ENCODE data around the gene SLC37A1. TPM values are rescaled to one million over a fixed set of nuclear protein-coding genes. Genes with fewer than 3 reads are reported as not detected.
A peak's percentile ranks its signal among the peaks of the same experiment; 100 is the strongest.

SLC37A1 gene
- total and polyA plus RNA-seq, 2 of the 13 experiments (the other 11 are each of a cell fraction or from before 2014, with no cell fraction given): 0.22 to 0.40 TPM

DNA sequence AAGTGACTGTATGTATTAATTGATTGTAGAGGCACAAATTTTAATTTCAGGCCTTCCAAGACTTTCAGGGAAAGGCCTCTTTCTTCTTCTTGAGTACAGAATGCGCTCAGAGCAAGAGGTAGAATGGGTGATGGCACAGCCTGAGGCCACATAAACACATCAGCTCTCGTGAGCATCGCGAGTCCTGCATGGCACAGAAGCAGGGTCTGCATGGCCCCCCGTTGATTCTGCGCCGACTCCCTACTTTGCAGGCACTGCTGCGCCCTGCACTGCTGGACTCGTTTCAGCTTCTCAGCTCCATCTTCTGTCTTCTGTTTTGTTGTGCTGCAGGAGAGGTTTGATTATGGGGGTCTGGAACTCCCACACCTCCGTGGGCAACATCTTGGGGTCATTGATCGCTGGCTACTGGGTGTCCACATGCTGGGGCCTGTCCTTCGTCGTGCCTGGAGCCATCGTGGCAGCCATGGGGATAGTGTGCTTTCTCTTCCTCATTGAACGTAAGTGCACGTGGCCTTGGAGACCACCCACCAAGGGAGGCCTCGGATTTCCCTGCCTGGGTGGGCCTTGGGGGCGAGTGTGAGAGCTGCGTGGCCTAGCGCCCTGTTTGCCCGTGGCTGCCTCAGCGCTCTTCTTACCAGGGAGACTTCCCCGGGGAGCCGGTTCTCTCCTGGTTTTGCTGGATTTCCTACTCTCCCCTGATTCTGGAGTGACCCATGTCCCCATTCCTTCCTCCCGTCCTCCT lies 29.6 kb downstream of the SLC37A1 start (continued):
- TF ChIP-seq, protein P1, sequence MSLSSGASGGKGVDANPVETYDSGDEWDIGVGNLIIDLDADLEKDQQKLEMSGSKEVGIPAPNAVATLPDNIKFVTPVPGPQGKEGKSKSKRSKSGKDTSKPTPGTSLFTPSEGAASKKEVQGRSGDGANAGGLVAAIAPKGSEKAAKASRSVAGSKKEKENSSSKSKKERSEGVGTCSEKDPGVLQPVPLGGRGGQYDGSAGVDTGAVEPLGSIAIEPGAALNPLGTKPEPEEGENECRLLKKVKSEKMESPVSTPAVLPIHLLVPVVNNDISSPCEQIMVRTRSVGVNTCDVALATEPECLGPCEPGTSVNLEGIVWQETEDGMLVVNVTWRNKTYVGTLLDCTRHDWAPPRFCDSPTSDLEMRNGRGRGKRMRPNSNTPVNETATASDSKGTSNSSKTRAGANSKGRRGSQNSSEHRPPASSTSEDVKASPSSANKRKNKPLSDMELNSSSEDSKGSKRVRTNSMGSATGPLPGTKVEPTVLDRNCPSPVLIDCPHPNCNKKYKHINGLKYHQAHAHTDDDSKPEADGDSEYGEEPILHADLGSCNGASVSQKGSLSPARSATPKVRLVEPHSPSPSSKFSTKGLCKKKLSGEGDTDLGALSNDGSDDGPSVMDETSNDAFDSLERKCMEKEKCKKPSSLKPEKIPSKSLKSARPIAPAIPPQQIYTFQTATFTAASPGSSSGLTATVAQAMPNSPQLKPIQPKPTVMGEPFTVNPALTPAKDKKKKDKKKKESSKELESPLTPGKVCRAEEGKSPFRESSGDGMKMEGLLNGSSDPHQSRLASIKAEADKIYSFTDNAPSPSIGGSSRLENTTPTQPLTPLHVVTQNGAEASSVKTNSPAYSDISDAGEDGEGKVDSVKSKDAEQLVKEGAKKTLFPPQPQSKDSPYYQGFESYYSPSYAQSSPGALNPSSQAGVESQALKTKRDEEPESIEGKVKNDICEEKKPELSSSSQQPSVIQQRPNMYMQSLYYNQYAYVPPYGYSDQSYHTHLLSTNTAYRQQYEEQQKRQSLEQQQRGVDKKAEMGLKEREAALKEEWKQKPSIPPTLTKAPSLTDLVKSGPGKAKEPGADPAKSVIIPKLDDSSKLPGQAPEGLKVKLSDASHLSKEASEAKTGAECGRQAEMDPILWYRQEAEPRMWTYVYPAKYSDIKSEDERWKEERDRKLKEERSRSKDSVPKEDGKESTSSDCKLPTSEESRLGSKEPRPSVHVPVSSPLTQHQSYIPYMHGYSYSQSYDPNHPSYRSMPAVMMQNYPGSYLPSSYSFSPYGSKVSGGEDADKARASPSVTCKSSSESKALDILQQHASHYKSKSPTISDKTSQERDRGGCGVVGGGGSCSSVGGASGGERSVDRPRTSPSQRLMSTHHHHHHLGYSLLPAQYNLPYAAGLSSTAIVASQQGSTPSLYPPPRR (CRISPR knock-in tag; IDR thresholded peaks at IDR 0.05; ENCODE audit: borderline replicate concordance): no peak

DNA sequence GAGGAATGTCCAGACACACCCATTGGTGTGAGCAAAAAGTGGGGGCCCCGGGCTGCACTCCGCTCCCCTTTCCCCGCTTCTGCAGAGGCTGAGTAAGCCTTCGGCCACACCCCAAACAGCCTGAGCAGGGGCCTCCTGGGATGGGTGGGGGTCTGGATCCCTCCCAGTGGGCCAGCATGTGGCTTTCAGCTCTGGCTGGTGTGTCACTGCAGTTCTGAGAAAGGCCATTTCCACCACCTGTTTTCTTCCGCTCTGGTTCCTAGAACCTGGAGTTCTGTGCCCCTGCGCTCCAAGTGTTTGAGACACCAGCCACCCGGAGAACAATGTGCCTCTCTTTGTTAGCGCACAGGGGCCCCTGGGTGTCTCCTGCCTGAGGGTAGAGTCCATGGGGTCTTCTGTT lies 30.9 kb downstream of the SLC37A1 start:
- no peaks in the 10 kb centered on the region for H3K79me2 ChIP-seq (ENCODE audit: insufficient read depth, low read length)
- BruUV-seq (replicated peaks): no TSS peak
- no peaks in the 10 kb centered on the region for H3K4me1 ChIP-seq (ENCODE audit: insufficient read depth, low read length)
- H3K9me3 ChIP-seq (ENCODE audit: low read length): no peaks in the 10 kb centered on the region
- ATAC-seq: no peak
- H3K9ac ChIP-seq (ENCODE audit: insufficient read depth, low read depth, low read length): no peak overlapping the region
- no peak for FAIRE-seq
- in situ Hi-C loops (cut with HindIII; ENCODE audit: extremely low pct_ligation_motif_present, low pct_unique_long_range_greater_than_20kb): no loop called here
- H3K36me3 ChIP-seq (replicated peaks in 1 of 2; ENCODE audit: control insufficient read depth in 1 of 2, insufficient read depth in 2 of 2, low read length in 2 of 2): no peaks in the 10 kb centered on the region
- no peak overlapping the region for H3K4me3 ChIP-seq (replicated peaks in 1 of 3; ENCODE audit: insufficient read depth in 1 of 3, low read depth in 2 of 3, low read length in 3 of 3)
- H3K27me3 ChIP-seq (ENCODE audit: control insufficient read depth in 1 of 2, insufficient read depth in 2 of 2, low read length in 2 of 2): peaks cover 0 to 9% of the 10 kb centered on the region in 2 experiments; a peak in 4 of 5 replicates
- 65% methylated on average over 8 of the region's 8 CpGs for WGBS (ENCODE audit: low lambda C conversion rate)
- H4K20me1 ChIP-seq (ENCODE audit: insufficient read depth, low read length): no peaks in the 10 kb centered on the region
- peak overlapping the region; percentile 18; the same call in 1 of the 2 replicates for H3K4me2 ChIP-seq (ENCODE audit: low read depth, low read length)
- no peak overlapping the region for H3K27ac ChIP-seq (ENCODE audit: extremely low read length, insufficient read depth, low read length)
- TF ChIP-seq ZNF260 (CRISPR knock-in tag; IDR thresholded peaks at IDR 0.05; ENCODE audit: borderline replicate concordance, low read depth) (no peak), CBX5 (CRISPR knock-in tag; IDR thresholded peaks at IDR 0.05; ENCODE audit: borderline replicate concordance) (no peak), ZFP36L2 (CRISPR knock-in tag; IDR thresholded peaks at IDR 0.05) (no peak), ZNF564 (CRISPR knock-in tag; IDR thresholded peaks at IDR 0.05) (no peak), AGO1 (IDR thresholded peaks at IDR 0.05; ENCODE audit: low read depth, low read length, poor library complexity, severe bottlenecking) (no peak), ZNF839 (CRISPR knock-in tag; IDR thresholded peaks at IDR 0.05; ENCODE audit: borderline replicate concordance) (no peak), NFYB (CRISPR knock-in tag; IDR thresholded peaks at IDR 0.05) (no peak), NFYC (CRISPR knock-in tag; IDR thresholded peaks at IDR 0.05) (no peak), RFX1 (IDR thresholded peaks at IDR 0.05) (no peak), ZNF234 (CRISPR knock-in tag; conservative IDR thresholded peaks at IDR 0.05) (no peak)
- CTCF ChIA-PET (ENCODE audit: low intra/inter-chr PET ratio, low total read pairs): no interaction called here
- no peak overlapping the region for H2AFZ ChIP-seq (ENCODE audit: low read length)
- POLR2A ChIA-PET: no interaction called here
- intact Hi-C loops (cut with micrococcal nuclease; ENCODE audit: unreplicated experiment): no loop called here
- DNase-seq (ENCODE audit: low spot score): no peak

Measured in HepG2 (cell line).